DND-41 (cell line): ENCODE data around the gene PSMC3IP.

Experiments
- ATAC-seq: fragments of 200-7000 bp; cut with Tn5 transposase; 3 replicates; pipeline ENCODE4 v1.9.1; 2021; ENCODE audit warnings: low read depth; ENCODE audit not compliant: insufficient read depth
- DNase-seq: peaks from one replicate; pipeline ENCODE4 v3.0.0-alpha.2; 2020
- H2AFZ ChIP-seq: 2 replicates; pipeline ENCODE4 v1.6.0; 2012; ENCODE audit warnings: low read depth, low read length
- H3K27ac ChIP-seq: 2 replicates; pipeline ENCODE4 v1.5.1; 2012; ENCODE audit warnings: low read length, inconsistent platforms
- H3K27me3 ChIP-seq: fragments of 200-600 bp; sonication (generic); 2 replicates; pipeline ENCODE4 v1.6.0; 2012; ENCODE audit warnings: low read length, mild to moderate bottlenecking, inconsistent platforms; ENCODE audit not compliant: insufficient read depth, poor library complexity
- H3K36me3 ChIP-seq: 2 replicates; pipeline ENCODE4 v1.5.1; 2012; ENCODE audit warnings: low read length, inconsistent platforms; ENCODE audit not compliant: insufficient read depth
- H3K4me1 ChIP-seq: 2 replicates; pipeline ENCODE4 v1.5.1; 2012; ENCODE audit warnings: mild to moderate bottlenecking, low read length; ENCODE audit not compliant: insufficient read depth
- H3K4me2 ChIP-seq: 2 replicates; pipeline ENCODE4 v1.6.0; 2012; ENCODE audit warnings: mild to moderate bottlenecking, moderate library complexity, low read length, inconsistent platforms; ENCODE audit not compliant: insufficient read depth
- H3K4me3 ChIP-seq, 2 experiments: fragments of 200-600 bp in 1 of 2; shearing (Covaris generic) in 1 of 2; 2 replicates each; pipeline ENCODE4 v1.5.1; 2012 to 2016; ENCODE audit warnings: inconsistent platforms in 2 of 2, low read length in 2 of 2, mild to moderate bottlenecking in 2 of 2, low read depth in 1 of 2, moderate library complexity in 1 of 2
- H3K79me2 ChIP-seq: 2 replicates; pipeline ENCODE4 v1.6.0; 2012; ENCODE audit warnings: low read length, inconsistent platforms; ENCODE audit not compliant: insufficient read depth
- H3K9ac ChIP-seq: 2 replicates; pipeline ENCODE4 v1.6.0; 2012; ENCODE audit warnings: low read depth, mild to moderate bottlenecking, inconsistent platforms, low read length, moderate library complexity
- H3K9me3 ChIP-seq: 2 replicates; pipeline ENCODE4 v1.5.1; 2012; ENCODE audit warnings: low read length, moderate library complexity, mild to moderate bottlenecking, inconsistent platforms; ENCODE audit not compliant: insufficient read depth, severe bottlenecking
- H4K20me1 ChIP-seq: 2 replicates; pipeline ENCODE4 v1.6.0; 2012; ENCODE audit warnings: low read length; ENCODE audit not compliant: insufficient read depth
- EZH2 ChIP-seq: IDR thresholded peaks from 3 replicates; pipeline ENCODE4 v1.6.1; 2012; ENCODE audit warnings: borderline replicate concordance, low read depth, mild to moderate bottlenecking, moderate library complexity, low read length, inconsistent platforms; ENCODE audit not compliant: severe bottlenecking
- TF ChIP-seq, protein P1 (sequence below): IDR thresholded peaks from 2 replicates; pipeline ENCODE4 v1.5.1; 2012; ENCODE audit warnings: borderline replicate concordance, low read length, moderate library complexity, mild to moderate bottlenecking; ENCODE audit not compliant: poor library complexity, severe bottlenecking; ENCODE audit errors: extremely low read depth

Gene PSMC3IP

GRCh38 chr17:42548993-42549755 lies 28.4 kb downstream of the PSMC3IP start:
- H3K27ac ChIP-seq = no peak overlapping the region
- no peak overlapping the region for H3K4me2 ChIP-seq
- H3K9ac ChIP-seq = no peak overlapping the region
- H3K36me3 ChIP-seq = peaks cover 9% of the 10 kb centered on the region
- H3K27me3 ChIP-seq = no peaks in the 10 kb centered on the region
- DNase-seq = no peak
- 0 out of 2 replicates have a peak, but pooled peaks cover 3% of the 10 kb centered on the region for H4K20me1 ChIP-seq
- TF ChIP-seq, protein P1, sequence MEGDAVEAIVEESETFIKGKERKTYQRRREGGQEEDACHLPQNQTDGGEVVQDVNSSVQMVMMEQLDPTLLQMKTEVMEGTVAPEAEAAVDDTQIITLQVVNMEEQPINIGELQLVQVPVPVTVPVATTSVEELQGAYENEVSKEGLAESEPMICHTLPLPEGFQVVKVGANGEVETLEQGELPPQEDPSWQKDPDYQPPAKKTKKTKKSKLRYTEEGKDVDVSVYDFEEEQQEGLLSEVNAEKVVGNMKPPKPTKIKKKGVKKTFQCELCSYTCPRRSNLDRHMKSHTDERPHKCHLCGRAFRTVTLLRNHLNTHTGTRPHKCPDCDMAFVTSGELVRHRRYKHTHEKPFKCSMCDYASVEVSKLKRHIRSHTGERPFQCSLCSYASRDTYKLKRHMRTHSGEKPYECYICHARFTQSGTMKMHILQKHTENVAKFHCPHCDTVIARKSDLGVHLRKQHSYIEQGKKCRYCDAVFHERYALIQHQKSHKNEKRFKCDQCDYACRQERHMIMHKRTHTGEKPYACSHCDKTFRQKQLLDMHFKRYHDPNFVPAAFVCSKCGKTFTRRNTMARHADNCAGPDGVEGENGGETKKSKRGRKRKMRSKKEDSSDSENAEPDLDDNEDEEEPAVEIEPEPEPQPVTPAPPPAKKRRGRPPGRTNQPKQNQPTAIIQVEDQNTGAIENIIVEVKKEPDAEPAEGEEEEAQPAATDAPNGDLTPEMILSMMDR = no peak
- no peak for TF ChIP-seq EZH2
- no peak overlapping the region for H2AFZ ChIP-seq
- no peak overlapping the region for H3K4me3 ChIP-seq
- peaks cover 15% of the 10 kb centered on the region for H3K4me1 ChIP-seq
- no peak for ATAC-seq
- H3K9me3 ChIP-seq = no peaks in the 10 kb centered on the region
- H3K79me2 ChIP-seq = peaks cover 17% of the 10 kb centered on the region

- no peak overlapping the region for H3K9ac ChIP-seq
- ATAC-seq (no peak), DNase-seq (no peak)
- H3K9me3 ChIP-seq = no peaks in the 10 kb centered on the region
- no peak overlapping the region for H3K4me2 ChIP-seq
- H3K27me3 ChIP-seq = no peaks in the 10 kb centered on the region
- H3K27ac ChIP-seq = no peak overlapping the region
- TF ChIP-seq EZH2 = no peak
- TF ChIP-seq, protein P1 = no peak
- H3K36me3 ChIP-seq = peaks cover 14% of the 10 kb centered on the region
- H3K4me3 ChIP-seq = no peak overlapping the region
- 0 out of 2 replicates have a peak, but pooled peaks cover 2% of the 10 kb centered on the region for H4K20me1 ChIP-seq
- no peak overlapping the region for H2AFZ ChIP-seq
- peaks cover 6% of the 10 kb centered on the region for H3K4me1 ChIP-seq
- H3K79me2 ChIP-seq = peaks cover 9% of the 10 kb centered on the region
Measured at GRCh38 chr17:42548070-42548837, 29.3 kb downstream of the PSMC3IP start.

GRCh38 chr17:42547698-42548069 lies 29.8 kb downstream of the PSMC3IP start:
- DNase-seq (no peak), ATAC-seq (no peak)
- no peak overlapping the region for H3K9ac ChIP-seq
- no peaks in the 10 kb centered on the region for H3K27me3 ChIP-seq
- H3K27ac ChIP-seq = no peak overlapping the region
- H3K4me1 ChIP-seq = no peaks in the 10 kb centered on the region
- no peak overlapping the region for H3K4me2 ChIP-seq
- H3K4me3 ChIP-seq = no peak overlapping the region
- H3K36me3 ChIP-seq = peaks cover 14% of the 10 kb centered on the region
- no peak for TF ChIP-seq EZH2
- TF ChIP-seq, protein P1 = no peak
- no peaks in the 10 kb centered on the region for H3K9me3 ChIP-seq
- 0 out of 2 replicates have a peak, but pooled peaks cover 3% of the 10 kb centered on the region for H3K79me2 ChIP-seq
- H4K20me1 ChIP-seq = no peaks in the 10 kb centered on the region
- no peak overlapping the region for H2AFZ ChIP-seq
